HEK293 (cell line): ENCODE results near the gene CCDC7.

Source experiments
- CTCF ChIA-PET: fragments of 350-600 bp; formaldehyde crosslinking; extraction: SDS; loops from one replicate; lab custom pipeline; 2021; ENCODE audit warnings: antibody characterized with exemption; lab: Yijun Ruan, JAX
- POLR2A ChIA-PET: fragments of 300-600 bp; formaldehyde crosslinking; extraction: SDS; loops from one replicate; lab custom pipeline; 2020; ENCODE audit warnings: antibody characterized with exemption, inconsistent platforms; lab: Yijun Ruan, JAX
- H3K27ac ChIP-seq: fragments of 200-500 bp; sonication (Bioruptor generic); 2 replicates; pipeline ENCODE4 v1.5.1; 2014; ENCODE audit warnings: low read depth, low read length, control low read depth, inconsistent platforms; ENCODE audit errors: extremely low read depth
- H3K36me3 ChIP-seq, 2 experiments: fragments of 200-500 bp in 1 of 2; sonication (Bioruptor generic) in 1 of 2; 1 replicate in 1 of 2; 2 replicates in 1 of 2; pipeline ENCODE4 v1.5.1; 2014 to 2017; ENCODE audit warnings: inconsistent platforms in 2 of 2, low read length in 2 of 2; ENCODE audit not compliant: control insufficient read depth in 2 of 2, insufficient read depth in 1 of 2
- H3K4me1 ChIP-seq: fragments of 200-500 bp; sonication (Bioruptor generic); 2 replicates; pipeline ENCODE4 v1.5.1; 2014; ENCODE audit warnings: mild to moderate bottlenecking, low read length, inconsistent platforms; ENCODE audit not compliant: control insufficient read depth, insufficient read depth
- H3K4me3 ChIP-seq: 2 replicates; pipeline ENCODE4 v1.5.1; 2011; ENCODE audit warnings: low read depth, mild to moderate bottlenecking, control low read depth, low read length, moderate library complexity
- H3K9me3 ChIP-seq: fragments of 200-500 bp; sonication (Bioruptor generic); 2 replicates; pipeline ENCODE4 v1.5.1; 2014; ENCODE audit warnings: low read depth, low read length, inconsistent platforms; ENCODE audit not compliant: control insufficient read depth, insufficient read depth
- GFI1B ChIP-seq: fragments of 450-650 bp; formaldehyde crosslinking; IDR thresholded peaks from 2 replicates; pipeline ENCODE4 v1.5.1; 2016; ENCODE audit warnings: missing biosample characterization, missing genetic modification characterization
- ZFP41 ChIP-seq: fragments of 450-650 bp; formaldehyde crosslinking; IDR thresholded peaks from 2 replicates; pipeline ENCODE4 v1.5.1; 2016; ENCODE audit warnings: missing biosample characterization, missing genetic modification characterization, borderline replicate concordance
- ZNF133 ChIP-seq: fragments of 450-650 bp; formaldehyde crosslinking; IDR thresholded peaks from 2 replicates; pipeline ENCODE4 v1.5.1; 2016; ENCODE audit warnings: missing biosample characterization, missing genetic modification characterization
- ZNF155 ChIP-seq: fragments of 450-650 bp; formaldehyde crosslinking; IDR thresholded peaks from 2 replicates; pipeline ENCODE4 v1.5.1; 2016; ENCODE audit warnings: missing biosample characterization, missing genetic modification characterization
- ZNF221 ChIP-seq: fragments of 450-650 bp; formaldehyde crosslinking; IDR thresholded peaks from 2 replicates; pipeline ENCODE4 v1.5.1; 2017; ENCODE audit warnings: missing biosample characterization, missing genetic modification characterization, borderline replicate concordance
- ZNF26 ChIP-seq: fragments of 450-650 bp; formaldehyde crosslinking; IDR thresholded peaks from 2 replicates; pipeline ENCODE4 v1.5.1; 2016; ENCODE audit warnings: missing biosample characterization, missing genetic modification characterization
- ZNF274 ChIP-seq, 2 experiments: fragments of 200-500 bp in 1 of 2; fragments of 450-650 bp in 1 of 2; sonication (Bioruptor generic) in 1 of 2; formaldehyde crosslinking in 1 of 2; IDR thresholded peaks; 2 replicates each; pipeline versions ENCODE4 v1.5.1 to v1.6.1; 2014 to 2016; ENCODE audit warnings: borderline replicate concordance in 1 of 2, inconsistent platforms in 1 of 2, low read length in 1 of 2, missing biosample characterization in 1 of 2, missing genetic modification characterization in 1 of 2
- ZNF311 ChIP-seq: fragments of 450-650 bp; formaldehyde crosslinking; IDR thresholded peaks from 2 replicates; pipeline ENCODE4 v1.5.1; 2017; ENCODE audit warnings: missing biosample characterization, missing genetic modification characterization, borderline replicate concordance
- ZNF404 ChIP-seq: fragments of 450-650 bp; formaldehyde crosslinking; IDR thresholded peaks from 2 replicates; pipeline ENCODE4 v1.5.1; 2017; ENCODE audit warnings: missing biosample characterization, missing genetic modification characterization
- ZNF488 ChIP-seq: fragments of 450-650 bp; formaldehyde crosslinking; IDR thresholded peaks from 2 replicates; pipeline ENCODE4 v1.5.1; 2016; ENCODE audit warnings: missing biosample characterization, missing genetic modification characterization
- ZNF626 ChIP-seq: fragments of 450-650 bp; sonication (Bioruptor Pico); formaldehyde crosslinking; IDR thresholded peaks from 2 replicates; pipeline ENCODE4 v1.5.1; 2018; ENCODE audit warnings: missing biosample characterization, missing genetic modification characterization, inconsistent platforms
- ZNF645 ChIP-seq: fragments of 450-650 bp; formaldehyde crosslinking; IDR thresholded peaks from 2 replicates; pipeline ENCODE4; 2016; ENCODE audit warnings: missing biosample characterization, missing genetic modification characterization
- ZNF776 ChIP-seq: fragments of 450-650 bp; formaldehyde crosslinking; IDR thresholded peaks from 2 replicates; pipeline ENCODE4 v1.5.0; 2017; ENCODE audit warnings: missing biosample characterization, missing genetic modification characterization, borderline replicate concordance
- ZSCAN5A ChIP-seq: fragments of 450-650 bp; formaldehyde crosslinking; IDR thresholded peaks from 2 replicates; pipeline ENCODE4 v1.5.1; 2016; ENCODE audit warnings: missing biosample characterization, missing genetic modification characterization
- TF ChIP-seq, protein P1 (sequence below): fragments of 450-650 bp; formaldehyde crosslinking; IDR thresholded peaks from 2 replicates; pipeline ENCODE4 v1.5.1; 2017; ENCODE audit warnings: missing biosample characterization, missing genetic modification characterization
- TF ChIP-seq, protein P2 (sequence below): fragments of 450-650 bp; formaldehyde crosslinking; IDR thresholded peaks from 2 replicates; pipeline ENCODE4 v1.5.1; 2016; ENCODE audit warnings: missing biosample characterization, missing genetic modification characterization, borderline replicate concordance

Gene CCDC7

GRCh38 chr10:32402499-32402898 is 43.4 kb upstream of the CCDC7 start:
- POLR2A ChIA-PET = no interaction called here

DNA sequence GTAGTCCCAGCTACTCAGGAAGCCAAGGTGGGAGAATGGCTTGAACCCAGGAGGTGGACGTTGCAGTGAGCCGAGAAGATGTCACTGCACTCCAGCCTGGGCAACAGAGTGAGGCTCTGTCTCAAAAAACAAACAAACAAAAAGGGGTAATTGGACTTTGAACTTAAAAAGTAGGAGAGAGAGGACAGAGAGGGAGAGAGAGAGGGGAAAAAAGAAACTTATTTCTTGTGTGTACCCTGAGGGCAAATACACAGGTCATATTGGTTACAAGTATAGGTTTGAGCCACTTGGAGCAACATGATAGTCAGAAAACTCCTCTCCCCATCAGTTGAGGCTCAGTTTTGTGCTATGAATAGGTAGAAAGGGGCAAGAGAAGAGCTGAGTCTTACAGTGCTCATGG is 42.8 kb upstream of the CCDC7 start:
- Histone ChIP-seq H3K9me3 (no peaks in the 10 kb centered on the region), H3K4me3 (no peak overlapping the region), H3K4me1 (no peaks in the 10 kb centered on the region), H3K27ac (no peak overlapping the region)
- POLR2A ChIA-PET = no interaction called here
- TF ChIP-seq ZNF626 (tag by site-specific recombination) (no peak), ZSCAN5A (no peak), ZNF311 (tag by site-specific recombination) (no peak), ZNF155 (tag by site-specific recombination) (no peak)
- TF ChIP-seq, all 188 proteins: peak for 0
- no peaks in the 10 kb centered on the region for H3K36me3 ChIP-seq
- CTCF ChIA-PET = no interaction called here

More at GRCh38 chr10:32402499-32402898, 43.4 kb upstream of the CCDC7 start:
- Histone ChIP-seq H3K36me3 (no peaks in the 10 kb centered on the region), H3K4me1 (no peaks in the 10 kb centered on the region), H3K9me3 (no peaks in the 10 kb centered on the region), H3K27ac (no peak overlapping the region), H3K4me3 (no peak overlapping the region)
- no peak for TF ChIP-seq ZNF26 (tag by site-specific recombination)
- no peak for TF ChIP-seq ZNF221
- TF ChIP-seq ZNF404 (tag by site-specific recombination) = no peak
- TF ChIP-seq ZNF645 = no peak
- no peak for TF ChIP-seq ZNF311 (tag by site-specific recombination)
- CTCF ChIA-PET = interaction anchor here (0.6 kb wide), 1 partner anchor 1623 kb away, joined by 3 read pairs; no protein-coding TSS in a partner anchor

- ChIA-PET CTCF (interaction anchor here (0.6 kb wide), 1 partner anchor 252 kb away, joined by 3 read pairs; no protein-coding TSS in a partner anchor), POLR2A (no interaction called here)
- H3K4me3 ChIP-seq = no peak overlapping the region
- H3K4me1 ChIP-seq = no peaks in the 10 kb centered on the region; the same call in 1 of the 2 replicates
- H3K9me3 ChIP-seq = no peaks in the 10 kb centered on the region
- no peak overlapping the region for H3K27ac ChIP-seq
- H3K36me3 ChIP-seq = no peaks in the 10 kb centered on the region
- TF ChIP-seq ZNF488 (tag by site-specific recombination) (no peak), ZNF311 (tag by site-specific recombination) (no peak), ZNF133 (tag by site-specific recombination) (no peak), ZNF274 (IDR thresholded peaks at IDR 0.05; ENCODE audit: low read length) (no peak), ZNF274 (tag by site-specific recombination; IDR thresholded peaks at IDR 0.05; ENCODE audit: borderline replicate concordance) (no peak), ZNF776 (tag by site-specific recombination) (no peak), ZFP41 (no peak), GFI1B (no peak)
- TF ChIP-seq, protein P1, sequence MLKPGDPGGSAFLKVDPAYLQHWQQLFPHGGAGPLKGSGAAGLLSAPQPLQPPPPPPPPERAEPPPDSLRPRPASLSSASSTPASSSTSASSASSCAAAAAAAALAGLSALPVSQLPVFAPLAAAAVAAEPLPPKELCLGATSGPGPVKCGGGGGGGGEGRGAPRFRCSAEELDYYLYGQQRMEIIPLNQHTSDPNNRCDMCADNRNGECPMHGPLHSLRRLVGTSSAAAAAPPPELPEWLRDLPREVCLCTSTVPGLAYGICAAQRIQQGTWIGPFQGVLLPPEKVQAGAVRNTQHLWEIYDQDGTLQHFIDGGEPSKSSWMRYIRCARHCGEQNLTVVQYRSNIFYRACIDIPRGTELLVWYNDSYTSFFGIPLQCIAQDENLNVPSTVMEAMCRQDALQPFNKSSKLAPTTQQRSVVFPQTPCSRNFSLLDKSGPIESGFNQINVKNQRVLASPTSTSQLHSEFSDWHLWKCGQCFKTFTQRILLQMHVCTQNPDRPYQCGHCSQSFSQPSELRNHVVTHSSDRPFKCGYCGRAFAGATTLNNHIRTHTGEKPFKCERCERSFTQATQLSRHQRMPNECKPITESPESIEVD (tag by site-specific recombination) = no peak
- TF ChIP-seq, protein P2, sequence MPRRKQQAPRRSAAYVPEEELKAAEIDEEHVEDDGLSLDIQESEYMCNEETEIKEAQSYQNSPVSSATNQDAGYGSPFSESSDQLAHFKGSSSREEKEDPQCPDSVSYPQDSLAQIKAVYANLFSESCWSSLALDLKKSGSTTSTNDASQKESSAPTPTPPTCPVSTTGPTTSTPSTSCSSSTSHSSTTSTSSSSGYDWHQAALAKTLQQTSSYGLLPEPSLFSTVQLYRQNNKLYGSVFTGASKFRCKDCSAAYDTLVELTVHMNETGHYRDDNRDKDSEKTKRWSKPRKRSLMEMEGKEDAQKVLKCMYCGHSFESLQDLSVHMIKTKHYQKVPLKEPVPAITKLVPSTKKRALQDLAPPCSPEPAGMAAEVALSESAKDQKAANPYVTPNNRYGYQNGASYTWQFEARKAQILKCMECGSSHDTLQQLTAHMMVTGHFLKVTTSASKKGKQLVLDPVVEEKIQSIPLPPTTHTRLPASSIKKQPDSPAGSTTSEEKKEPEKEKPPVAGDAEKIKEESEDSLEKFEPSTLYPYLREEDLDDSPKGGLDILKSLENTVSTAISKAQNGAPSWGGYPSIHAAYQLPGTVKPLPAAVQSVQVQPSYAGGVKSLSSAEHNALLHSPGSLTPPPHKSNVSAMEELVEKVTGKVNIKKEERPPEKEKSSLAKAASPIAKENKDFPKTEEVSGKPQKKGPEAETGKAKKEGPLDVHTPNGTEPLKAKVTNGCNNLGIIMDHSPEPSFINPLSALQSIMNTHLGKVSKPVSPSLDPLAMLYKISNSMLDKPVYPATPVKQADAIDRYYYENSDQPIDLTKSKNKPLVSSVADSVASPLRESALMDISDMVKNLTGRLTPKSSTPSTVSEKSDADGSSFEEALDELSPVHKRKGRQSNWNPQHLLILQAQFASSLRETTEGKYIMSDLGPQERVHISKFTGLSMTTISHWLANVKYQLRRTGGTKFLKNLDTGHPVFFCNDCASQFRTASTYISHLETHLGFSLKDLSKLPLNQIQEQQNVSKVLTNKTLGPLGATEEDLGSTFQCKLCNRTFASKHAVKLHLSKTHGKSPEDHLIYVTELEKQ (tag by site-specific recombination) = no peak
Observed at GRCh38 chr10:32408690-32409089, 37.2 kb upstream of the CCDC7 start.
